ENCODE data around the gene COL8A1. TPM values are rescaled to one million over a fixed set of nuclear protein-coding genes. Genes with fewer than 3 reads are reported as not detected.

Gene COL8A1
- total and polyA plus RNA-seq, 8 donors, result 0.24 to 10.1 (median 0.59) TPM

DNA sequence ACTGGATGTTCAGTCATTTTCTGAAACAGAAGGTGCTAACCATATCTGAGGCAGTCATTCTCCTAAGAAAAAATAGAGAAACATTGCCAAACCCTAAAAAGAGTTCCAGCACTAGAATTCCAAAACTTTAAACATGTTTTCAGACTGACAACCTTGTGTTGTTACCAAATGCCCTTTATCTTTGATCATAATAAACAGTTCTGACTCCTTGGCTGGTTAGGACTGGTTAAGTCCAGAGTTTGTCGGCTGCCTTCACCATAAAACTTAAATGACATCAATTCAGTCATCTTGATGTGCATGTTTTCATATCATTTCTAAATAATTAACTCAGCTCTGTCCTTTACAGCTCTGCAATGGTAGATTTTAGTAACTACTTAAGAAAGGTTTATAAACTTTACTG, 68.0 kb downstream of the COL8A1 start:
- no peaks in the 10 kb centered on the region for H3K27me3 ChIP-seq
- intact Hi-C loops (cut with DNase I), result no loop called here
- FAIRE-seq, result no peak
- H3K4me1 ChIP-seq, result no peaks in the 10 kb centered on the region
- H3K36me3 ChIP-seq, result no peaks in the 10 kb centered on the region
- H3K27ac ChIP-seq, result no peak overlapping the region
- H3K4me3 ChIP-seq, result no peak overlapping the region
- 53 to 65% methylated on average over 1 of the region's 1 CpG for WGBS, 2 donors
- TF ChIP-seq, protein P1, sequence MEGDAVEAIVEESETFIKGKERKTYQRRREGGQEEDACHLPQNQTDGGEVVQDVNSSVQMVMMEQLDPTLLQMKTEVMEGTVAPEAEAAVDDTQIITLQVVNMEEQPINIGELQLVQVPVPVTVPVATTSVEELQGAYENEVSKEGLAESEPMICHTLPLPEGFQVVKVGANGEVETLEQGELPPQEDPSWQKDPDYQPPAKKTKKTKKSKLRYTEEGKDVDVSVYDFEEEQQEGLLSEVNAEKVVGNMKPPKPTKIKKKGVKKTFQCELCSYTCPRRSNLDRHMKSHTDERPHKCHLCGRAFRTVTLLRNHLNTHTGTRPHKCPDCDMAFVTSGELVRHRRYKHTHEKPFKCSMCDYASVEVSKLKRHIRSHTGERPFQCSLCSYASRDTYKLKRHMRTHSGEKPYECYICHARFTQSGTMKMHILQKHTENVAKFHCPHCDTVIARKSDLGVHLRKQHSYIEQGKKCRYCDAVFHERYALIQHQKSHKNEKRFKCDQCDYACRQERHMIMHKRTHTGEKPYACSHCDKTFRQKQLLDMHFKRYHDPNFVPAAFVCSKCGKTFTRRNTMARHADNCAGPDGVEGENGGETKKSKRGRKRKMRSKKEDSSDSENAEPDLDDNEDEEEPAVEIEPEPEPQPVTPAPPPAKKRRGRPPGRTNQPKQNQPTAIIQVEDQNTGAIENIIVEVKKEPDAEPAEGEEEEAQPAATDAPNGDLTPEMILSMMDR (IDR thresholded peaks at IDR 0.05), result no peak
- no peaks in the 10 kb centered on the region for H3K9me3 ChIP-seq
- ATAC-seq, result no peak
- DNase-seq, result no peak

DNA sequence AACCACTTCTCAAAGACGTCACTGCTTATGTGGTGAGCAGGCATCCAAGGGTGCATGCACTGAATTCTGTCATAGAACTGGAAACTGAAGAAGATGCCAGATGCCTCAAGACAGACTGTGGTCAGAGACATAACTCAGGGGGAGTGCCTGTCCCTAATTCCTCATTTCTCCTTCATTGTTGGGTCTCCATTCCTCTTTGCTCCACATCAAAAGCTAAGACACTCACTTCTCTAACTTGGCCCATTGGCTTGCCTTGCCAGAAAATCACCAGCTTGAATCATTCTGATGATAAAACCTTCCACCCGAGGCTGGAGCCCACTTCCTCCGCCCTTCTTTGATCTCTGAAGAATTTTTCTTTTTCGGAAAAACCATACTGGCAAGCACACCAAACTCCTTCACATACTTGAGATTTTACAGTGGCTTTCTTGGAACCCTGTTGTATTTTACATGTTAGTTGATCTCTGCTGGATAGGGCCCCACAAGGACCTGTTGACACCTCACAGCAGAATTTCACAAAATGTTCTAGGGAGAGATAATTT, 69.9 kb downstream of the COL8A1 start:
- WGBS, 2 donors, result 65 to 82% methylated on average over 4 of the region's 4 CpGs
- intact Hi-C loops (cut with DNase I), result no loop called here
- Histone ChIP-seq H3K4me1 (no peaks in the 10 kb centered on the region), H3K9me3 (no peaks in the 10 kb centered on the region), H3K36me3 (no peaks in the 10 kb centered on the region), H3K4me3 (no peak overlapping the region), H3K27ac (no peak overlapping the region), H3K27me3 (no peaks in the 10 kb centered on the region)
- DNase-seq (no peak), ATAC-seq (no peak), FAIRE-seq (no peak)
- TF ChIP-seq, protein P1 (IDR thresholded peaks at IDR 0.05), result no peak

GRCh38 chr3:99709686-99710085, 71.3 kb downstream of the COL8A1 start:
- DNase-seq, result no peak
- no peak overlapping the region for H3K27ac ChIP-seq
- no peaks in the 10 kb centered on the region for H3K9me3 ChIP-seq
- no peaks in the 10 kb centered on the region for H3K4me1 ChIP-seq
- no peaks in the 10 kb centered on the region for H3K27me3 ChIP-seq
- intact Hi-C loops (cut with DNase I), result no loop called here
- FAIRE-seq, result no peak
- no peak for ATAC-seq
- WGBS, 2 donors, result 89% methylated on average over 1 of the region's 1 CpG
- TF ChIP-seq, protein P1 (IDR thresholded peaks at IDR 0.05), result no peak
- H3K4me3 ChIP-seq, result no peak overlapping the region
- H3K36me3 ChIP-seq, result no peaks in the 10 kb centered on the region

GRCh38 chr3:99710094-99710493, 71.7 kb downstream of the COL8A1 start:
- no peak for DNase-seq
- no peak for ATAC-seq
- H3K36me3 ChIP-seq, result no peaks in the 10 kb centered on the region
- intact Hi-C loops (cut with DNase I), result no loop called here
- no peaks in the 10 kb centered on the region for H3K27me3 ChIP-seq
- no peak for FAIRE-seq
- 83 to 87% methylated on average over 3 of the region's 3 CpGs for WGBS, 2 donors
- no peak overlapping the region for H3K4me3 ChIP-seq
- H3K9me3 ChIP-seq, result no peaks in the 10 kb centered on the region
- H3K27ac ChIP-seq, result no peak overlapping the region
- TF ChIP-seq, protein P1 (IDR thresholded peaks at IDR 0.05), result no peak
- no peaks in the 10 kb centered on the region for H3K4me1 ChIP-seq

DNA sequence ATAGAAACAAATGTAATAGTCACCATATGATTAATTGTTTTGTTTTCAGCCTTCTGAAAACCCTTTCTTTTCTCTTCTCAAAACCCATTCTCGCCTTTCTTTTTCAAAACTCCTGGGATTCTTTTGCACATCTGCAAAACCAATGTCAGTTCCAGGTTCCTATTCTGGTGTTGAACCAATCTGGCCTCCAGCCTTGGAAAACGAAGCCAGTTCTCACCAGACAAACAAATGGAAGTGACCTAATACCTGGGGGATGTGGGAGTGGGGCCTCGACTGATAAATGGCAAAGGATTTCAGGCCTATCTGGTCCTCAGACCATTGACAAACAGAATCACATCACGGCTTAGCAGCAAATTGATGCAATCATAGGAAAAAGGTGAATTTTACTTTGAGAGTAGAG, 73.0 kb downstream of the COL8A1 start:
- 33 to 43% methylated on average over 4 of the region's 4 CpGs for WGBS, 2 donors
- Histone ChIP-seq H3K4me3 (no peak overlapping the region), H3K9me3 (no peaks in the 10 kb centered on the region), H3K27ac (no peak overlapping the region), H3K27me3 (no peaks in the 10 kb centered on the region), H3K4me1 (no peaks in the 10 kb centered on the region), H3K36me3 (no peaks in the 10 kb centered on the region)
- FAIRE-seq (no peak), ATAC-seq (no peak), DNase-seq (no peak)
- intact Hi-C loops (cut with DNase I), result no loop called here
- TF ChIP-seq, protein P1 (IDR thresholded peaks at IDR 0.05), result no peak
